Endodermal cell (in vitro differentiated cells): Measurements from ENCODE around the gene IFITM10. TPM values are rescaled to one million over a fixed set of nuclear protein-coding genes. Genes with fewer than 3 reads are reported as not detected.

Source experiments
- DNase-seq: peaks from one replicate; pipeline ENCODE4 v3.0.0-alpha.2; 2017
- H3K27ac ChIP-seq: 2 replicates; pipeline ENCODE4 v1.5.1; 2013; ENCODE audit warnings: mild to moderate bottlenecking, low read depth, low read length, moderate library complexity
- H3K27me3 ChIP-seq: 2 replicates; pipeline ENCODE4 v1.6.1; 2013; ENCODE audit warnings: mild to moderate bottlenecking, low read length, moderate library complexity; ENCODE audit not compliant: insufficient read depth, control insufficient read depth, poor library complexity, severe bottlenecking
- H3K36me3 ChIP-seq: 2 replicates; pipeline ENCODE4 v1.7.0; 2013; ENCODE audit warnings: mild to moderate bottlenecking, low read length, moderate library complexity; ENCODE audit not compliant: control insufficient read depth, insufficient read depth
- H3K4me1 ChIP-seq: one replicate; pipeline ENCODE4 v1.7.0; 2013; ENCODE audit warnings: low read length; ENCODE audit not compliant: control insufficient read depth, insufficient read depth
- H3K4me3 ChIP-seq: 2 replicates; pipeline ENCODE4 v1.5.1; 2013; ENCODE audit warnings: mild to moderate bottlenecking, low read length, moderate library complexity
- H3K9ac ChIP-seq: 2 replicates; pipeline ENCODE4 v1.6.1; 2013; ENCODE audit warnings: mild to moderate bottlenecking, low read length, moderate library complexity; ENCODE audit not compliant: poor library complexity, severe bottlenecking; ENCODE audit errors: extremely low read depth
- H3K9me3 ChIP-seq: 2 replicates; pipeline ENCODE4 v1.6.1; 2013; ENCODE audit warnings: mild to moderate bottlenecking, low read length, moderate library complexity; ENCODE audit not compliant: control insufficient read depth
- H3K27ac Mint-ChIP-seq: 2 replicates; pipeline ENCODE4 v1.8.0; 2020; ENCODE audit warnings: mixed read lengths
- H3K27me3 Mint-ChIP-seq: 2 replicates; pipeline ENCODE4 v1.8.0; 2021; ENCODE audit warnings: mild to moderate bottlenecking, mixed read lengths; ENCODE audit not compliant: insufficient read depth
- H3K36me3 Mint-ChIP-seq: 2 replicates; pipeline ENCODE4 v1.8.0; 2020; ENCODE audit warnings: low read depth, mixed read lengths
- H3K4me1 Mint-ChIP-seq: 2 replicates; pipeline ENCODE4 v1.8.0; 2020; ENCODE audit warnings: mixed read lengths
- H3K4me3 Mint-ChIP-seq: 2 replicates; pipeline ENCODE4 v1.8.0; 2020; ENCODE audit warnings: mild to moderate bottlenecking, moderate library complexity, mixed read lengths
- H3K9me3 Mint-ChIP-seq: 2 replicates; pipeline ENCODE4 v1.8.0; 2020; ENCODE audit warnings: mild to moderate bottlenecking, mixed read lengths
- CTCF ChIP-seq: fragments of 200-600 bp; sonication (generic); conservative IDR thresholded peaks from 2 replicates; pipeline ENCODE4 v1.5.0; 2021; ENCODE audit warnings: antibody characterized with exemption, mild to moderate bottlenecking
- WGBS, 2 experiments: methylation state at CpG; one replicate each; pipeline versions ENCODE4 v1.1.5 to v1.1.7; 2013; ENCODE audit warnings: missing lambda C conversion rate in 2 of 2, mixed read lengths in 1 of 2; ENCODE audit not compliant: insufficient coverage in 1 of 2, insufficient read length in 1 of 2; 5-methylcytosine and 5-hydroxymethylcytosine counted together
- long read RNA-seq, 4 experiments: library from polyadenylated mRNA in 2 of 4; library from RNA in 1 of 4; library from capped mRNA in 1 of 4; stranded (forward) in 3 of 4; unstranded in 1 of 4; transcript quantifications; one replicate each; pipeline ENCODE4 v2.0.0, GENCODE V29; 2020 to 2021; ENCODE audit warnings: inconsistent platforms in 1 of 4
- polyA plus RNA-seq, 2 experiments: library from polyadenylated mRNA; stranded (reverse); fragments of 50-300 nt; gene quantifications; one replicate each; pipeline ENCODE4 v1.2.3, GENCODE V29; 2013
- total RNA-seq, 2 donors: library from RNA; stranded (reverse); fragmentation: NEBNext Ultra II Directional in 1 of 2; extraction: Animal tissue kit (Norgen Biotek cat#: 25700) in 1 of 2; gene quantifications; 2 replicates in 1 of 2; 3 replicates in 1 of 2; pipeline ENCODE4 v1.2.1, GENCODE V29; 2021

The IFITM10 gene
- total RNA-seq, result 1 to 10 TPM in 1 of 2 donors, under 1 TPM in 1; 0.75 to 1.0 TPM
- 0.39 TPM for polyA plus RNA-seq (2013, experiment 1 of 2)
- 0.29 TPM for polyA plus RNA-seq (2013, experiment 2 of 2)
- long read RNA-seq, experiment 1, partial matches to known transcripts, result 0 of 1 reads
- long read RNA-seq, experiment 1, other reads (novel, unspliced or antisense), result 1 of 1 reads
- long read RNA-seq, experiment 2, result 0 reads
- long read RNA-seq, experiment 3, result 0 reads
- long read RNA-seq, experiment 4, partial matches to known transcripts, result 0 of 1 reads
- long read RNA-seq, experiment 4, other reads (novel, unspliced or antisense), result 1 of 1 reads

- Histone ChIP-seq H3K27me3 (peaks cover 42% of the 10 kb centered on the region), H3K9ac (no peak within 1 kb of the TSS), H3K36me3 (no peaks in the 10 kb centered on the region), H3K4me1 (no peaks in the 10 kb centered on the region), H3K27ac (no peak within 1 kb of the TSS), H3K4me3 (no peak within 1 kb of the TSS), H3K9me3 (no peaks in the 10 kb centered on the region)
- no peak for TF ChIP-seq CTCF
- WGBS, 2 experiments, result 72 to 83% methylated on average over 3 to 6 of the region's 6 CpGs
- Mint-ChIP-seq H3K9me3 (no peaks in the 10 kb centered on the region), H3K4me3 (peak within 1 kb of the TSS; percentile 45), H3K4me1 (peaks cover 6% of the 10 kb centered on the region), H3K27me3 (peaks cover 49% of the 10 kb centered on the region), H3K36me3 (peaks cover 4% of the 10 kb centered on the region), H3K27ac (no peak within 1 kb of the TSS)
- no peak for DNase-seq
Measured at GRCh38 chr11:1750481-1750839, at the start of gene IFITM10. TSS of gene IFITM10 (minus strand) at chr11:1750595. CDS start at chr11:1750442, 153 bp downstream.

- WGBS, 2 experiments, result 92 to 96% methylated on average over 12 to 14 of the region's 14 CpGs
- Mint-ChIP-seq H3K27me3 (peaks cover 26% of the 10 kb centered on the region), H3K9me3 (no peaks in the 10 kb centered on the region), H3K4me3 (no peak overlapping the region), H3K4me1 (no peaks in the 10 kb centered on the region), H3K36me3 (no peaks in the 10 kb centered on the region), H3K27ac (no peak overlapping the region)
- H3K4me1 ChIP-seq, result no peaks in the 10 kb centered on the region
- peaks cover 5% of the 10 kb centered on the region for H3K27me3 ChIP-seq
- no peak for TF ChIP-seq CTCF
- no peak for DNase-seq
- H3K36me3 ChIP-seq, result no peaks in the 10 kb centered on the region
- H3K9me3 ChIP-seq, result no peaks in the 10 kb centered on the region
- H3K9ac ChIP-seq, result no peak overlapping the region
- no peak overlapping the region for H3K27ac ChIP-seq
- H3K4me3 ChIP-seq, result no peak overlapping the region
Measured at GRCh38 chr11:1797391-1798125, 47.2 kb upstream of the IFITM10 start.

GRCh38 chr11:1796413-1797011 lies 46.1 kb upstream of the IFITM10 start:
- Histone ChIP-seq H3K4me3 (no peak overlapping the region), H3K27ac (no peak overlapping the region), H3K9ac (no peak overlapping the region), H3K36me3 (no peaks in the 10 kb centered on the region), H3K27me3 (peaks cover 5% of the 10 kb centered on the region), H3K9me3 (no peaks in the 10 kb centered on the region), H3K4me1 (no peaks in the 10 kb centered on the region)
- H3K4me3 Mint-ChIP-seq, result no peak overlapping the region
- H3K4me1 Mint-ChIP-seq, result no peaks in the 10 kb centered on the region
- TF ChIP-seq CTCF, result peak; percentile 54
- no peaks in the 10 kb centered on the region for H3K9me3 Mint-ChIP-seq
- WGBS, 2 experiments, result 83 to 84% methylated on average over 12 of the region's 12 CpGs
- no peaks in the 10 kb centered on the region for H3K36me3 Mint-ChIP-seq
- DNase-seq, result peak; percentile 67
- peaks cover 31% of the 10 kb centered on the region for H3K27me3 Mint-ChIP-seq
- no peak overlapping the region for H3K27ac Mint-ChIP-seq
